Stimulated activated CD8-positive, alpha-beta memory T cell treated with anti-CD3 and anti-CD28 coated beads, Interleukin-15, amount 100 ng/mL, for 4 hours (primary cell): Measurements from ENCODE around the gene ACSS1.
"Not testable (repeated sequence)": the region's sequence is repeated elsewhere in the genome, so short reads cannot be mapped to it uniquely, and the experiment has no call there.

Source experiments
- DNase-seq, 2 donors: peaks; one replicate each; pipeline ENCODE4 v3.0.0-alpha.2; 2020; ENCODE audit warnings: low read depth in 2 of 2

Gene ACSS1

GRCh38 chr20:25011261-25011660 is 46.7 kb downstream of the ACSS1 start:
- DNase-seq, result no peak

- no peak for DNase-seq
Measured at GRCh38 chr20:25009218-25010145, 48.5 kb downstream of the ACSS1 start.

GRCh38 chr20:25008388-25009217 is 49.3 kb downstream of the ACSS1 start:
- DNase-seq, result no peak

GRCh38 chr20:25007491-25008305 is 50.2 kb downstream of the ACSS1 start:
- DNase-seq, result no peak

- no peak for DNase-seq
Measured at GRCh38 chr20:25006431-25007167, 51.3 kb downstream of the ACSS1 start.

GRCh38 chr20:25005661-25006060 is 52.3 kb downstream of the ACSS1 start:
- DNase-seq, result no peak

- no peak for DNase-seq
Measured at GRCh38 chr20:25005220-25005619, 52.7 kb downstream of the ACSS1 start.

- DNase-seq, result no peak
Measured at GRCh38 chr20:25003002-25003401, 54.9 kb downstream of the ACSS1 start.

- not testable (repeated sequence) for DNase-seq
Measured at GRCh38 chr20:25001323-25001722, 56.6 kb downstream of the ACSS1 start.

GRCh38 chr20:25000268-25000801 is 57.6 kb downstream of the ACSS1 start:
- no peak for DNase-seq

- no peak for DNase-seq
Measured at GRCh38 chr20:24999568-24999967, 58.4 kb downstream of the ACSS1 start.

- no peak for DNase-seq
Measured at GRCh38 chr20:24998631-24999445, 59.1 kb downstream of the ACSS1 start.

GRCh38 chr20:24998121-24998520 is 59.8 kb downstream of the ACSS1 start:
- no peak for DNase-seq

- DNase-seq, result no peak
Measured at GRCh38 chr20:24996449-24997377, 61.2 kb downstream of the ACSS1 start.

GRCh38 chr20:24995741-24996448 is 62.0 kb downstream of the ACSS1 start:
- no peak for DNase-seq

- DNase-seq, result peak; percentile 45 to 71
Measured at GRCh38 chr20:24994470-24995368, 63.2 kb downstream of the ACSS1 start.

- DNase-seq, result no peak
Measured at GRCh38 chr20:24994186-24994465, 63.8 kb downstream of the ACSS1 start.
